K562 (cell line): ENCODE measurements around the gene TMEM179. TPM values are rescaled to one million over a fixed set of nuclear protein-coding genes. Genes with fewer than 3 reads are reported as not detected.
A peak's percentile ranks its signal among the peaks of the same experiment; 100 is the strongest.

ENCODE experiments used
- ATAC-seq: fragments of 200-7000 bp; cut with Tn5 transposase; 3 replicates; pipeline ENCODE4 v1.9.1; 2020; ENCODE audit warnings: moderate library complexity
- BruUV-seq: library from RNA; stranded (reverse); fragments of 400-500 nt; replicated peaks from 2 replicates; lab custom pipeline; 2021; lab: Mats Ljungman, UMichigan
- CTCF ChIA-PET: fragments of 300-600 bp; formaldehyde crosslinking; extraction: SDS; loops from one replicate; lab custom pipeline; 2021; ENCODE audit warnings: low intra/inter-chr PET ratio; lab: Yijun Ruan, JAX
- POLR2A ChIA-PET: fragments of 300-600, 350-650 bp; sonication (Branson Sonifier 250); formaldehyde crosslinking; extraction: SDS; loops from one replicate; lab custom pipeline; 2021; ENCODE audit warnings: antibody characterized with exemption, inconsistent platforms; lab: Yijun Ruan, JAX
- DNase-seq, 4 experiments: peaks; one replicate each; pipeline versions ENCODE4 v3.0.0 to v3.0.0-alpha.2; 2011 to 2018; ENCODE audit warnings: low spot score in 3 of 4, mixed read lengths in 3 of 4; ENCODE audit errors: extremely low read depth in 1 of 4
- FAIRE-seq: peaks from 2 replicates; lab custom pipeline; 2011; peaks lifted over from hg19 to GRCh38; lab: Jason Lieb, UNC
- H2AFZ ChIP-seq: 2 replicates; pipeline ENCODE4 v1.6.0; 2011; ENCODE audit warnings: low read depth, low read length, control low read depth, inconsistent platforms
- H3K27ac ChIP-seq: fragments of 200-600 bp; 3 replicates; pipeline ENCODE4 v1.8.0; 2011; ENCODE audit warnings: low read depth, mild to moderate bottlenecking, control low read depth, inconsistent platforms, low read length, moderate library complexity, mixed read lengths; ENCODE audit errors: extremely low read depth
- H3K27me3 ChIP-seq, 2 experiments: fragments of 300-600 bp in 1 of 2; 2 replicates in 1 of 2; 3 replicates in 1 of 2; pipeline versions ENCODE4 v1.6.0 to v1.8.0; 2011; ENCODE audit warnings: inconsistent platforms in 2 of 2, low read length in 2 of 2, mild to moderate bottlenecking in 1 of 2, mixed read lengths in 1 of 2, moderate library complexity in 1 of 2; ENCODE audit not compliant: control insufficient read depth in 2 of 2, insufficient read depth in 2 of 2
- H3K36me3 ChIP-seq: fragments of 300-600 bp; 3 replicates; pipeline ENCODE4 v1.8.0; 2011; ENCODE audit warnings: mild to moderate bottlenecking, low read length, inconsistent platforms; ENCODE audit not compliant: control insufficient read depth, insufficient read depth
- H3K4me1 ChIP-seq, 2 experiments: fragments of 200-600 bp in 1 of 2; replicated peaks in 1 of 2; 2 replicates in 1 of 2; 3 replicates in 1 of 2; pipeline versions ENCODE4 v1.5.1 to v1.8.0; 2011; ENCODE audit warnings: inconsistent platforms in 2 of 2, low read length in 2 of 2, mild to moderate bottlenecking in 1 of 2, mixed read lengths in 1 of 2, moderate library complexity in 1 of 2; ENCODE audit not compliant: control insufficient read depth in 2 of 2, insufficient read depth in 2 of 2
- H3K4me2 ChIP-seq: 2 replicates; pipeline ENCODE4 v1.6.1; 2011; ENCODE audit warnings: low read length, control low read depth, inconsistent platforms, mixed read lengths; ENCODE audit not compliant: insufficient read depth
- H3K4me3 ChIP-seq: fragments of 200-600 bp; sonication (generic), shearing (Covaris generic); 2 replicates; pipeline ENCODE4 v1.5.1; 2016; ENCODE audit warnings: control low read depth, inconsistent platforms
- H3K79me2 ChIP-seq: fragments of 200-600 bp; 3 replicates; pipeline ENCODE4 v1.8.0; 2011; ENCODE audit warnings: low read length, inconsistent platforms; ENCODE audit not compliant: control insufficient read depth, insufficient read depth
- H3K9ac ChIP-seq, 2 experiments: 2 replicates each; pipeline versions ENCODE4 v1.6.0 to v1.6.1; 2011; ENCODE audit warnings: low read depth in 2 of 2, low read length in 2 of 2, control low read depth in 1 of 2, inconsistent platforms in 1 of 2, mild to moderate bottlenecking in 1 of 2, mixed read lengths in 1 of 2; ENCODE audit not compliant: insufficient read depth in 1 of 2
- H3K9me1 ChIP-seq: one replicate; pipeline ENCODE4 v1.6.0; 2011; ENCODE audit warnings: inconsistent platforms, mild to moderate bottlenecking, low read length, moderate library complexity; ENCODE audit not compliant: control insufficient read depth, insufficient read depth
- H3K9me3 ChIP-seq: replicated peaks from 2 replicates; pipeline ENCODE4 v1.5.1; 2011; ENCODE audit warnings: low read depth, low read length, inconsistent platforms; ENCODE audit not compliant: control insufficient read depth, insufficient read depth
- H4K20me1 ChIP-seq: replicated peaks from 2 replicates; pipeline ENCODE4 v1.6.1; 2011; ENCODE audit warnings: low read length, inconsistent platforms, mixed read lengths; ENCODE audit not compliant: control insufficient read depth, insufficient read depth
- COPS2 ChIP-seq: fragments of 450-650 bp; conservative IDR thresholded peaks from 2 replicates; pipeline ENCODE4 v1.6.1; 2016; ENCODE audit warnings: mild to moderate bottlenecking, moderate library complexity
- FOXP1 ChIP-seq: sonication (generic); formaldehyde crosslinking; IDR thresholded peaks from 2 replicates; pipeline ENCODE4 v1.8.0; 2022; ENCODE audit warnings: mild to moderate bottlenecking, missing genetic modification reagents
- GABPB1 ChIP-seq: sonication (generic); formaldehyde crosslinking; IDR thresholded peaks from 2 replicates; pipeline ENCODE4 v1.8.0; 2022; ENCODE audit warnings: mild to moderate bottlenecking, missing genetic modification reagents
- GMEB1 ChIP-seq: fragments of 250-450 bp; sonication (Bioruptor Pico); IDR thresholded peaks from 2 replicates; pipeline ENCODE4 v1.4.0; 2020; ENCODE audit warnings: mild to moderate bottlenecking
- HLTF ChIP-seq: fragments of 450-650 bp; IDR thresholded peaks from 2 replicates; pipeline ENCODE4 v1.6.1; 2016
- IRF9 ChIP-seq: fragments of 450-650 bp; IDR thresholded peaks from 2 replicates; pipeline ENCODE4 v1.6.1; 2016; ENCODE audit warnings: missing biosample characterization, missing genetic modification characterization
- POLR2H ChIP-seq: IDR thresholded peaks from 2 replicates; pipeline ENCODE4 v1.6.1; 2016; ENCODE audit warnings: missing genetic modification characterization, low read depth, mild to moderate bottlenecking, control low read depth, missing compliant biosample characterization, moderate library complexity
- RUNX1 ChIP-seq: sonication (generic); IDR thresholded peaks from 2 replicates; pipeline ENCODE4 v1.6.1; 2016; ENCODE audit warnings: antibody characterized with exemption, low read depth
- SREBF1 ChIP-seq: fragments of 150-350 bp; IDR thresholded peaks from 2 replicates; pipeline ENCODE4 v1.6.1; 2014; ENCODE audit warnings: antibody characterized with exemption, low read depth, low read length, borderline replicate concordance
- SRSF9 ChIP-seq: fragments of 200-400 bp; formaldehyde crosslinking; IDR thresholded peaks from 2 replicates; pipeline ENCODE4 v1.6.1; 2017; ENCODE audit warnings: low read depth, low read length, borderline replicate concordance
- TFAP4 ChIP-seq: sonication (generic); formaldehyde crosslinking; IDR thresholded peaks from 2 replicates; pipeline ENCODE4 v1.8.0; 2022; ENCODE audit warnings: missing genetic modification reagents, mild to moderate bottlenecking, moderate library complexity, borderline replicate concordance
- THRB ChIP-seq: fragments of 450-650 bp; formaldehyde crosslinking; conservative IDR thresholded peaks from 2 replicates; pipeline ENCODE4 v1.4.0; 2022; ENCODE audit warnings: mild to moderate bottlenecking, missing genetic modification characterization
- VEZF1 ChIP-seq: fragments of 200-800 bp; sonication (Bioruptor generic); IDR thresholded peaks from 2 replicates; pipeline ENCODE4 v1.6.1; 2017; ENCODE audit warnings: missing genetic modification characterization, missing compliant biosample characterization
- ZFP1 ChIP-seq: fragments of 450-650 bp; formaldehyde crosslinking; IDR thresholded peaks from 2 replicates; pipeline ENCODE4 v1.4.0; 2020; ENCODE audit warnings: mild to moderate bottlenecking, mixed read lengths
- ZFPM2 ChIP-seq: fragments of 250-450 bp; sonication (Bioruptor Pico); IDR thresholded peaks from 2 replicates; pipeline ENCODE4 v1.5.1; 2022; ENCODE audit warnings: mild to moderate bottlenecking
- ZNF197 ChIP-seq: fragments of 200-800 bp; sonication (Bioruptor generic); IDR thresholded peaks from 2 replicates; pipeline ENCODE4 v1.6.1; 2016; ENCODE audit warnings: low read depth, missing genetic modification characterization, missing compliant biosample characterization
- ZNF212 ChIP-seq: fragments of 450-650 bp; formaldehyde crosslinking; IDR thresholded peaks from 2 replicates; pipeline ENCODE4 v1.4.0; 2020; ENCODE audit warnings: mild to moderate bottlenecking
- ZNF764 ChIP-seq: fragments of 250-450 bp; sonication (Bioruptor Pico); IDR thresholded peaks from 2 replicates; pipeline ENCODE4 v1.4.0; 2020; ENCODE audit warnings: low read depth, mild to moderate bottlenecking, moderate library complexity
- WGBS: fragments of 100-300 bp; shearing (Covaris generic); methylation state at CpG from one replicate; pipeline ENCODE4 v1.1.6; 2016; ENCODE audit warnings: low coverage, mixed read lengths; ENCODE audit not compliant: insufficient coverage; ENCODE audit errors: missing lambda C conversion rate; 5-methylcytosine and 5-hydroxymethylcytosine counted together
- in situ Hi-C: fragments of 300-500 bp; cut with MboI; formaldehyde crosslinking; loops from 4 replicates; pipeline ENCODE4 v1.15.0; 2018; ENCODE audit warnings: inconsistent platforms, mixed read lengths
- intact Hi-C: fragments of 100-400 bp; cut with micrococcal nuclease; formaldehyde crosslinking; loops from 2 replicates; pipeline ENCODE4 v1.14.2; 2022
- polyA plus RNA-seq, 8 experiments: library from polyadenylated mRNA; depleted of rRNA in 4 of 8; stranded (reverse) in 5 of 8; unstranded in 3 of 8; fragments of >200 nt; fragmentation: Nextera tagmentation in 2 of 8; fragmentation: Illumina TruSeq in 1 of 8; extraction: Ambion mirVana in 2 of 8; extraction: Trizol in 1 of 8; gene quantifications; 2 replicates each; pipeline versions ENCODE4 v1.2.1 to v1.2.3, GENCODE V29; 2011 to 2014; ENCODE audit warnings: inconsistent platforms in 1 of 8, missing spikeins in 1 of 8
- total RNA-seq, 7 experiments: library from RNA; depleted of rRNA in 6 of 7; stranded (reverse); fragments of >200 nt in 6 of 7; fragmentation: Illumina TruSeq in 2 of 7; extraction: Trizol in 2 of 7; gene quantifications; 2 replicates each; pipeline versions ENCODE4 v1.2.1 to v1.2.3, GENCODE V29; 2011 to 2021; ENCODE audit warnings: low replicate concordance in 1 of 7

The TMEM179 gene
- total and polyA plus RNA-seq, 9 of the 15 experiments (the other 6 are each of a cell fraction or from before 2014, with no cell fraction given) = not detected

- no TSS peak for BruUV-seq
- H3K27ac ChIP-seq = no peak overlapping the region
- intact Hi-C loops (no loop called here), in situ Hi-C loops (no loop called here)
- WGBS = 0% methylated on average over 6 of the region's 19 CpGs
- CTCF ChIA-PET = no interaction called here
- H3K4me2 ChIP-seq = no peak overlapping the region
- POLR2A ChIA-PET = no interaction called here
- H3K27me3 ChIP-seq = peaks cover 9 to 42% of the 10 kb centered on the region in 2 experiments; a peak in 3 of 5 replicates
- no peaks in the 10 kb centered on the region for H3K9me3 ChIP-seq
- no peaks in the 10 kb centered on the region for H3K9me1 ChIP-seq
- H3K79me2 ChIP-seq = no peaks in the 10 kb centered on the region
- H3K4me1 ChIP-seq = peaks cover 7 to 40% of the 10 kb centered on the region in 2 experiments; a peak in 4 of 5 replicates
- H3K36me3 ChIP-seq = no peaks in the 10 kb centered on the region
- FAIRE-seq (no peak), DNase-seq (peak; percentile 32 to 65 (median 51)), ATAC-seq (peak; percentile 81)
- H3K9ac ChIP-seq = no peak overlapping the region
- H2AFZ ChIP-seq = no peak overlapping the region
- peaks cover 6% of the 10 kb centered on the region; the same call in 1 of the 2 replicates for H4K20me1 ChIP-seq
- H3K4me3 ChIP-seq = no peak overlapping the region
- TF ChIP-seq FOXP1 (CRISPR knock-in tag) = no peak
- TF ChIP-seq TFAP4 = peak; percentile 80
- TF ChIP-seq ZFPM2 = no peak
- TF ChIP-seq RUNX1 = no peak
- TF ChIP-seq SREBF1 = no peak
- no peak for TF ChIP-seq COPS2
- no peak for TF ChIP-seq POLR2H (tag)
- no peak for TF ChIP-seq ZNF197 (CRISPR knock-in tag)
- no peak for TF ChIP-seq ZNF212
- TF ChIP-seq VEZF1 (CRISPR knock-in tag) = peak; percentile 54
- TF ChIP-seq ZFP1 (CRISPR knock-in tag) = no peak
- no peak for TF ChIP-seq ZNF764 (CRISPR knock-in tag)
- no peak for TF ChIP-seq GABPB1
- TF ChIP-seq THRB (CRISPR knock-in tag) = no peak
- TF ChIP-seq GMEB1 (CRISPR knock-in tag) = no peak
- TF ChIP-seq IRF9 (tag) = no peak
- no peak for TF ChIP-seq SRSF9
- no peak for TF ChIP-seq HLTF
These were observed 16.9 kb downstream of the TMEM179 start for GRCh38 chr14:104587641-104588040.
